HCT116 (cell line): ENCODE results near the gene GNAT1. TPM values are rescaled to one million over a fixed set of nuclear protein-coding genes. Genes with fewer than 3 reads are reported as not detected.

ENCODE experiments used
- ATAC-seq: fragments of 200-7000 bp; cut with Tn5 transposase; 2 replicates; pipeline ENCODE4 v1.9.1; 2020; ENCODE audit warnings: mild to moderate bottlenecking, moderate library complexity
- BruUV-seq: library from RNA; stranded (reverse); fragments of 400-500 nt; replicated peaks from 2 replicates; lab custom pipeline; 2021; lab: Mats Ljungman, UMichigan
- CTCF ChIA-PET: fragments of 300-600 bp; sonication (Branson Sonifier 250); formaldehyde crosslinking; loops from one replicate; lab custom pipeline; 2021; ENCODE audit warnings: antibody characterized with exemption; lab: Charles Lee
- POLR2A ChIA-PET: fragments of 300-600, 350-600 bp; sonication (Branson Sonifier 250); formaldehyde crosslinking; loops from one replicate; lab custom pipeline; 2021; ENCODE audit warnings: antibody characterized with exemption; lab: Charles Lee
- RAD21 ChIA-PET, 2 experiments: fragments of 300-600 bp; sonication (Branson Sonifier 250); formaldehyde crosslinking; loops; one replicate each; lab custom pipeline; 2023; ENCODE audit warnings: low total read pairs in 2 of 2; ENCODE audit not compliant: uncharacterized antibody in 2 of 2, unreplicated experiment in 2 of 2, low non-redundant PET in 1 of 2; lab: Charles Lee
- DNase-seq: peaks from one replicate; pipeline ENCODE4 v3.0.0-alpha.2; 2010; ENCODE audit warnings: low read depth, low spot score
- H2AFZ ChIP-seq: fragments of 200-600 bp; shearing (Covaris generic), sonication (generic); 2 replicates; pipeline ENCODE4 v1.6.1; 2017; ENCODE audit warnings: low read depth, mixed run types, mixed read lengths, antibody characterized with exemption, low read length; ENCODE audit not compliant: poor library complexity, severe bottlenecking
- H3K27ac ChIP-seq: 2 replicates; pipeline ENCODE4 v1.5.1; 2012; ENCODE audit warnings: low read depth, low read length
- H3K27me3 ChIP-seq: fragments of 200-600 bp; sonication (generic); 2 replicates; pipeline ENCODE4 v1.6.1; 2016; ENCODE audit warnings: mixed run types, low read length, mixed read lengths; ENCODE audit not compliant: insufficient read depth
- H3K36me3 ChIP-seq, 2 experiments: fragments of 200-500 bp in 1 of 2; fragments of 200-600 bp in 1 of 2; sonication (Bioruptor generic) in 1 of 2; sonication (generic) in 1 of 2; 2 replicates each; pipeline versions ENCODE4 v1.5.1 to v1.6.1; 2014 to 2016; ENCODE audit warnings: low read length in 2 of 2, inconsistent platforms in 1 of 2, mixed read lengths in 1 of 2, mixed run types in 1 of 2; ENCODE audit not compliant: insufficient read depth in 2 of 2, control insufficient read depth in 1 of 2
- H3K4me1 ChIP-seq, 2 experiments: fragments of 200-600 bp in 1 of 2; sonication (generic) in 1 of 2; 2 replicates each; pipeline versions ENCODE4 v1.5.1 to v1.6.1; 2012 to 2017; ENCODE audit warnings: low read length in 2 of 2, inconsistent platforms in 1 of 2, mild to moderate bottlenecking in 1 of 2, mixed read lengths in 1 of 2, mixed run types in 1 of 2, moderate library complexity in 1 of 2; ENCODE audit not compliant: insufficient read depth in 2 of 2, control insufficient read depth in 1 of 2
- H3K4me2 ChIP-seq: fragments of 200-600 bp; sonication (generic); 2 replicates; pipeline ENCODE4 v1.6.1; 2017; ENCODE audit warnings: mixed run types, low read length, mixed read lengths
- H3K4me3 ChIP-seq, 2 experiments: fragments of 200-600 bp in 1 of 2; sonication (generic) in 1 of 2; replicated peaks in 1 of 2; 2 replicates each; pipeline ENCODE4 v1.5.1; 2011 to 2016; ENCODE audit warnings: low read length in 2 of 2, control low read depth in 1 of 2, low read depth in 1 of 2, mild to moderate bottlenecking in 1 of 2, mixed read lengths in 1 of 2, mixed run types in 1 of 2
- H3K79me2 ChIP-seq: fragments of 200-600 bp; sonication (generic); 2 replicates; pipeline ENCODE4 v1.6.1; 2017; ENCODE audit warnings: mild to moderate bottlenecking, mixed run types, low read length, moderate library complexity, mixed read lengths; ENCODE audit not compliant: insufficient read depth
- H3K9ac ChIP-seq: fragments of 200-600 bp; sonication (generic); 2 replicates; pipeline ENCODE4 v1.6.1; 2016; ENCODE audit warnings: low read length, mixed read lengths
- H3K9me2 ChIP-seq: fragments of 200-600 bp; sonication (generic), shearing (Covaris generic); 2 replicates; pipeline ENCODE4 v1.6.1; 2017; ENCODE audit warnings: mixed run types, mild to moderate bottlenecking, moderate library complexity; ENCODE audit not compliant: insufficient read depth
- H3K9me3 ChIP-seq, 2 experiments: fragments of 200-500 bp in 1 of 2; fragments of 200-600 bp in 1 of 2; sonication (Bioruptor generic) in 1 of 2; sonication (generic) in 1 of 2; 2 replicates each; pipeline ENCODE4 v1.6.1; 2014 to 2017; ENCODE audit warnings: low read length in 2 of 2, mixed read lengths in 2 of 2, inconsistent platforms in 1 of 2, low read depth in 1 of 2, mild to moderate bottlenecking in 1 of 2, mixed run types in 1 of 2, moderate library complexity in 1 of 2; ENCODE audit not compliant: control insufficient read depth in 1 of 2, insufficient read depth in 1 of 2
- H4K20me1 ChIP-seq: fragments of 200-600 bp; sonication (generic), shearing (Covaris generic); 2 replicates; pipeline ENCODE4 v1.6.1; 2017; ENCODE audit warnings: mixed run types, mild to moderate bottlenecking, moderate library complexity; ENCODE audit not compliant: insufficient read depth
- ELF1 ChIP-seq: IDR thresholded peaks from 2 replicates; pipeline ENCODE4 v1.6.1; 2012; ENCODE audit warnings: low read depth, borderline replicate concordance
- EZH2 ChIP-seq: fragments of 200-600 bp; sonication (generic); IDR thresholded peaks from 2 replicates; pipeline ENCODE4 v1.6.1; 2017; ENCODE audit warnings: antibody characterized with exemption, mixed run types
- EZH2phosphoT487 ChIP-seq: fragments of 200-600 bp; IDR thresholded peaks from 2 replicates; pipeline ENCODE4 v1.6.1; 2018; ENCODE audit warnings: antibody characterized with exemption, borderline replicate concordance
- intact Hi-C: fragments of 100-400 bp; cut with micrococcal nuclease; formaldehyde crosslinking; loops from 2 replicates; pipeline ENCODE4 v1.10.0; 2022
- total RNA-seq: library from RNA; stranded (reverse); gene quantifications from one replicate; pipeline ENCODE4 v1.2.1, GENCODE V29; 2021; ENCODE audit not compliant: unreplicated experiment
- TF ChIP-seq, protein P1 (sequence below): IDR thresholded peaks from 2 replicates; pipeline ENCODE4 v1.6.1; 2012; ENCODE audit warnings: low read depth

GNAT1 gene
- total RNA-seq, 1 experiment from 2014 or later = not detected

GRCh38 chr3:50203809-50204803 is 12.7 kb downstream of the GNAT1 start (continued):
- TF ChIP-seq, protein P1, sequence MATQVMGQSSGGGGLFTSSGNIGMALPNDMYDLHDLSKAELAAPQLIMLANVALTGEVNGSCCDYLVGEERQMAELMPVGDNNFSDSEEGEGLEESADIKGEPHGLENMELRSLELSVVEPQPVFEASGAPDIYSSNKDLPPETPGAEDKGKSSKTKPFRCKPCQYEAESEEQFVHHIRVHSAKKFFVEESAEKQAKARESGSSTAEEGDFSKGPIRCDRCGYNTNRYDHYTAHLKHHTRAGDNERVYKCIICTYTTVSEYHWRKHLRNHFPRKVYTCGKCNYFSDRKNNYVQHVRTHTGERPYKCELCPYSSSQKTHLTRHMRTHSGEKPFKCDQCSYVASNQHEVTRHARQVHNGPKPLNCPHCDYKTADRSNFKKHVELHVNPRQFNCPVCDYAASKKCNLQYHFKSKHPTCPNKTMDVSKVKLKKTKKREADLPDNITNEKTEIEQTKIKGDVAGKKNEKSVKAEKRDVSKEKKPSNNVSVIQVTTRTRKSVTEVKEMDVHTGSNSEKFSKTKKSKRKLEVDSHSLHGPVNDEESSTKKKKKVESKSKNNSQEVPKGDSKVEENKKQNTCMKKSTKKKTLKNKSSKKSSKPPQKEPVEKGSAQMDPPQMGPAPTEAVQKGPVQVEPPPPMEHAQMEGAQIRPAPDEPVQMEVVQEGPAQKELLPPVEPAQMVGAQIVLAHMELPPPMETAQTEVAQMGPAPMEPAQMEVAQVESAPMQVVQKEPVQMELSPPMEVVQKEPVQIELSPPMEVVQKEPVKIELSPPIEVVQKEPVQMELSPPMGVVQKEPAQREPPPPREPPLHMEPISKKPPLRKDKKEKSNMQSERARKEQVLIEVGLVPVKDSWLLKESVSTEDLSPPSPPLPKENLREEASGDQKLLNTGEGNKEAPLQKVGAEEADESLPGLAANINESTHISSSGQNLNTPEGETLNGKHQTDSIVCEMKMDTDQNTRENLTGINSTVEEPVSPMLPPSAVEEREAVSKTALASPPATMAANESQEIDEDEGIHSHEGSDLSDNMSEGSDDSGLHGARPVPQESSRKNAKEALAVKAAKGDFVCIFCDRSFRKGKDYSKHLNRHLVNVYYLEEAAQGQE = no peak
- TF ChIP-seq EZH2phosphoT487 = no peak

- TF ChIP-seq ELF1 (no peak), EZH2 (no peak)
- TF ChIP-seq, all 23 proteins: peak for 0
- Histone ChIP-seq H3K4me3 (peak within 1 kb of the TSS; percentile 60 to 69), H3K36me3 (no peaks in the 10 kb centered on the region), H3K79me2 (no peaks in the 10 kb centered on the region), H4K20me1 (no peaks in the 10 kb centered on the region), H3K4me1 (peaks cover 10 to 41% of the 10 kb centered on the region in 2 experiments; a peak in 3 of 4 replicates), H3K9me3 (no peaks in the 10 kb centered on the region), H3K27me3 (no peaks in the 10 kb centered on the region), H2AFZ (peak within 1 kb of the TSS; percentile 15), H3K9ac (peak within 1 kb of the TSS; percentile 63), H3K27ac (no peak within 1 kb of the TSS; the same call in 1 of the 2 replicates), H3K9me2 (no peaks in the 10 kb centered on the region), H3K4me2 (peak within 1 kb of the TSS; percentile 98)
- ChIA-PET POLR2A (interaction anchor here (1.0 to 1.3 kb wide), 2 partner anchors 10 to 31 kb away, joined by 3 to 4 read pairs; partner anchors contain the start of gene GNAI2), CTCF (interaction anchor here (0.7 to 1.7 kb wide), 3 partner anchors 10 to 42 kb away, joined by 3 to 7 read pairs (median 3); no protein-coding TSS in a partner anchor), RAD21 (interaction anchor here (0.7 to 1.9 kb wide), 3 partner anchors 10 to 265 kb away, joined by 3 to 7 read pairs (median 4); partner anchors contain the start of gene RBM6 (in 1 of the 2))
- BruUV-seq = no TSS peak
- intact Hi-C loops = no loop called here
- ATAC-seq (peak; percentile 61), DNase-seq (no peak)
These were observed 13.5 kb downstream of the GNAT1 start, which contains the start of gene SLC38A3 for GRCh38 chr3:50204804-50205412. TSS of gene SLC38A3 (plus strand) at chr3:50205271. CDS start at chr3:50214200, 8,929 bp downstream.
